HFF-Myc (cell line): ENCODE results near the gene ZBTB43.
A peak's percentile ranks its signal among the peaks of the same experiment; 100 is the strongest.
"Not testable (repeated sequence)": the region's sequence is repeated elsewhere in the genome, so short reads cannot be mapped to it uniquely, and the experiment has no call there.

ENCODE experiments used
- DNase-seq: peaks from one replicate; pipeline ENCODE4 v3.0.0-alpha.2; 2011; ENCODE audit warnings: low read depth; ENCODE audit errors: extremely low read depth
- H3K4me3 ChIP-seq: replicated peaks from 2 replicates; pipeline ENCODE4 v1.5.1; 2011; ENCODE audit warnings: low read depth, mild to moderate bottlenecking, control low read depth, low read length
- TF ChIP-seq, protein P1 (sequence below): IDR thresholded peaks from 2 replicates; pipeline ENCODE4 v1.5.1; 2012; ENCODE audit warnings: mild to moderate bottlenecking, low read depth, low read length, control low read depth; ENCODE audit errors: missing control alignments

The ZBTB43 gene

GRCh38 chr9:126763130-126763764 is 41.6 kb upstream of the ZBTB43 start:
- no peak for DNase-seq
- TF ChIP-seq, protein P1, sequence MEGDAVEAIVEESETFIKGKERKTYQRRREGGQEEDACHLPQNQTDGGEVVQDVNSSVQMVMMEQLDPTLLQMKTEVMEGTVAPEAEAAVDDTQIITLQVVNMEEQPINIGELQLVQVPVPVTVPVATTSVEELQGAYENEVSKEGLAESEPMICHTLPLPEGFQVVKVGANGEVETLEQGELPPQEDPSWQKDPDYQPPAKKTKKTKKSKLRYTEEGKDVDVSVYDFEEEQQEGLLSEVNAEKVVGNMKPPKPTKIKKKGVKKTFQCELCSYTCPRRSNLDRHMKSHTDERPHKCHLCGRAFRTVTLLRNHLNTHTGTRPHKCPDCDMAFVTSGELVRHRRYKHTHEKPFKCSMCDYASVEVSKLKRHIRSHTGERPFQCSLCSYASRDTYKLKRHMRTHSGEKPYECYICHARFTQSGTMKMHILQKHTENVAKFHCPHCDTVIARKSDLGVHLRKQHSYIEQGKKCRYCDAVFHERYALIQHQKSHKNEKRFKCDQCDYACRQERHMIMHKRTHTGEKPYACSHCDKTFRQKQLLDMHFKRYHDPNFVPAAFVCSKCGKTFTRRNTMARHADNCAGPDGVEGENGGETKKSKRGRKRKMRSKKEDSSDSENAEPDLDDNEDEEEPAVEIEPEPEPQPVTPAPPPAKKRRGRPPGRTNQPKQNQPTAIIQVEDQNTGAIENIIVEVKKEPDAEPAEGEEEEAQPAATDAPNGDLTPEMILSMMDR = no peak
- no peak overlapping the region for H3K4me3 ChIP-seq

GRCh38 chr9:126773004-126773607 is 31.7 kb upstream of the ZBTB43 start:
- DNase-seq = no peak

GRCh38 chr9:126775926-126776325 is 28.9 kb upstream of the ZBTB43 start:
- DNase-seq = no peak
- TF ChIP-seq, protein P1 = no peak
- no peak overlapping the region for H3K4me3 ChIP-seq

More at GRCh38 chr9:126773004-126773607, 31.7 kb upstream of the ZBTB43 start:
- H3K4me3 ChIP-seq = no peak overlapping the region
- TF ChIP-seq, protein P1 = peak; percentile 52

- H3K4me3 ChIP-seq = no peak overlapping the region
- no peak for DNase-seq
- TF ChIP-seq, protein P1 = no peak
Observed at GRCh38 chr9:126777733-126778132, 27.1 kb upstream of the ZBTB43 start.

DNA sequence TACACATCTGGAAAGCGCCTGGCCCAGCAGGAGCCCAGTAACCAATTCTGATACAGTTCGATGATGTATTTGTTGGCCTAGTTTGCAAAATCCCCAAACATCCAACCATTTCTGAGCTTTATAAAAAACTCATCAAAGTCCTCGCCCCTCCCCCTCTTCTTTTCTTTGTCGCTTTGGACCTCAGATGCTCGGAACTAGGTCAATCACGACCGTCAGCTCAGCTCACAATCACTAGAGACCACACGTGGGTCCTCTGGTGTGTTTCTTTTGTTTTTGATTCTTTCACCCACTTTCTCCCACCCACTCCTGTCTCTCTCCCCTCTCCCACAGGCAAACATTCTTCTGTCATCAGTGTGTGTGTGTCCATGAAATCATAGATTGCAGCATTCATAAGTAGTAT is 26.7 kb upstream of the ZBTB43 start:
- no peak for DNase-seq
- TF ChIP-seq, protein P1 = no peak
- no peak overlapping the region for H3K4me3 ChIP-seq

DNA sequence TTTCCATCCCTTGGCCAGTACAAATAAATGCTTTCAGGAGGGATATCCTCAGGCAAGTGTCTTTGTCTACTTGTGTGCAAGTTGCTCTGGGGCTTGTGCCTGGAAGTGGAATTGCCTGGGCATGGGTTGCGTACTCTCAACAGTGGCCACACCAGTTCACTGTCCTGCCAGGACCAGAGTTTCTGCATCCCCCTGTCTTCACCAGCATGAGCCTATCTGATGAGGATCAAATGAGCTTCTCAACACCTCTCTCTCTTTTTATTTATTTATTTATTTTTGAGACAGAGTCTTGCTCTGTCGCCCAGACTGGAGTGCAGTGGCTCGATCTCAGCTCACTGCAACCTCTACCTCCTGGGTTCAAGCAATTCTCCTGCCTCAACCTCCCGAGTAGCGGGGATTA is 26.1 kb upstream of the ZBTB43 start:
- not testable (repeated sequence) for DNase-seq

DNA sequence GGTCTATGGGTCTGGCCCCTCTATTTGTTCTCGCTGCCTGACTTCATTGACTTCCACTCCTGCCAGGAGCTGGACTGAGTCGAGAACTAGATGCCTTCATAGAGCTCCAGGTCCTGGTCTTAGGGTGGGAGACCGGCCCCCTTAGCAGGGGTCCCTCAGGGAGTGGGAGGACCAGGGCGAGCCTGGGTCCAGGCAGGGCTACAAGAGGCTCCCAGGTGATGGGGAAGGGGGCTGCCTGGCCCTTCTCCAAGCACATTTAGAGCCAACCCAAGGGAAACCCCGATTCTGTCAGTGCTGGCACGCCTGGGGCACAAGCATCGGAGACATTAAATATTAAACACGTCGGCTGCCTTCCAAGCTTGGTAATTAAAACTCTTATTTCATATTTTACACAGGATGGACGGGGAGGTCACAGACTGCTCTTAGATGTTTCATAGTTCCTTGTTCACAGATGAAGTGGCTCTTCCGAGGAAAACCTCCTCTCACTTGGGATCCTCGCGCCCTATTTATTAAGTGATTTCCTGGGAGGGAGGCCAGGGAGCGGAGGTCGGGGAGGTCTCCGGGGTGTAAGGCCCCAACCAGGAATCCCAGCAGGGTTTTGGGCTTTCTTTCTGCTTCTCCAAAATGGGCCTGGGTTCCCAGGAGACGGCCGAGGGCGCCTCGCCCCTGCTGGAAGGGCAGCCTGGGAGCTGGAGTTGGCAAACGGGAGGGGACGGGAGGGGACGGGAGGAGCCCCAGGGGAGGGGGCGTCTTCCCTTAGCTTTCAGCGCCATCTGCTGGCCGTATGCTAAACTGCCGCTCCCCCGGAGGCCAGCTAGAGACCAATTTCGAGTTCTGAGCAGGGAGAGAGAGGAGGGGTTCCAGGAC is 23.4 kb upstream of the ZBTB43 start:
- no peak overlapping the region for H3K4me3 ChIP-seq
- no peak for DNase-seq
- TF ChIP-seq, protein P1 = peak; percentile 89

More for the DNA sequence above, 26.1 kb upstream of the ZBTB43 start:
- not testable (repeated sequence) for H3K4me3 ChIP-seq
